Posterior cingulate gyrus (tissue), 11 donors: ENCODE data around the gene FSIP1.
A peak's percentile ranks its signal among the peaks of the same experiment; 100 is the strongest.
"Not testable (repeated sequence)": the region's sequence is repeated elsewhere in the genome, so short reads cannot be mapped to it uniquely, and the experiment has no call there.

Source experiments
- DNase-seq, 10 donors: peaks; one replicate each; pipeline versions ENCODE4 v3.0.0 to v3.0.0-alpha.2; 2020 to 2021; ENCODE audit warnings: mixed read lengths in 3 of 10
- intact Hi-C: fragments of 100-400 bp; cut with DNase I; formaldehyde crosslinking; loops from one replicate; pipeline ENCODE4 v1.15.1; 2023

The FSIP1 gene

GRCh38 chr15:39782441-39783138 is at the start of gene FSIP1:
TSS of gene FSIP1 (minus strand) at chr15:39782841. CDS start at chr15:39776524, 6,317 bp downstream.
- peak; percentile 90 to 99 (median 94) for DNase-seq
- intact Hi-C loops, result loop anchor here (2.0 to 10.0 kb wide), 4 partner anchors 150 to 492 kb away; partner anchors contain the start of genes BMF and EIF2AK4

GRCh38 chr15:39830166-39830565 is 47.5 kb upstream of the FSIP1 start:
- intact Hi-C loops, result no loop called here
- DNase-seq, result no peak

- intact Hi-C loops, result no loop called here
- peak in 8 of 10 donors; percentile 20 to 83 (median 36) for DNase-seq
These were observed 45.8 kb upstream of the FSIP1 start for GRCh38 chr15:39828374-39828931.

- DNase-seq, result no peak
- intact Hi-C loops, result no loop called here
These were observed 44.3 kb upstream of the FSIP1 start for GRCh38 chr15:39826975-39827374.

GRCh38 chr15:39823634-39824033 is 41.0 kb upstream of the FSIP1 start:
- no peak for DNase-seq
- intact Hi-C loops, result no loop called here

GRCh38 chr15:39820050-39820602 is 37.5 kb upstream of the FSIP1 start:
- no peak for DNase-seq
- intact Hi-C loops, result no loop called here

- intact Hi-C loops, result no loop called here
- DNase-seq, result no peak
These were observed 36.9 kb upstream of the FSIP1 start for GRCh38 chr15:39819533-39819932.

- intact Hi-C loops, result no loop called here
- no peak for DNase-seq
These were observed 35.3 kb upstream of the FSIP1 start for GRCh38 chr15:39817892-39818291.

- intact Hi-C loops, result no loop called here
- DNase-seq, result no peak
These were observed 31.8 kb upstream of the FSIP1 start for GRCh38 chr15:39814489-39814888.

GRCh38 chr15:39812651-39813050 is 30.0 kb upstream of the FSIP1 start:
- DNase-seq, intact Hi-C loops: not testable (repeated sequence)

- intact Hi-C loops, result no loop called here
- DNase-seq, result no peak
These were observed 26.3 kb upstream of the FSIP1 start for GRCh38 chr15:39808909-39809308.

- no peak for DNase-seq
- intact Hi-C loops, result no loop called here
These were observed 25.1 kb upstream of the FSIP1 start for GRCh38 chr15:39807791-39808190.

GRCh38 chr15:39804026-39804425 is 21.4 kb upstream of the FSIP1 start:
- no peak for DNase-seq
- intact Hi-C loops, result no loop called here

- no peak for DNase-seq
- intact Hi-C loops, result no loop called here
These were observed 20.4 kb upstream of the FSIP1 start for GRCh38 chr15:39803016-39803415.

- intact Hi-C loops, result no loop called here
- peak in 3 of 10 donors; percentile 27 to 79 (median 69) for DNase-seq
These were observed 19.1 kb upstream of the FSIP1 start for GRCh38 chr15:39801641-39802309.

GRCh38 chr15:39799552-39800011 is 16.9 kb upstream of the FSIP1 start:
- peak in 1 of 10 donors; percentile 70 for DNase-seq
- intact Hi-C loops, result no loop called here

GRCh38 chr15:39798382-39798781 is 15.7 kb upstream of the FSIP1 start:
- intact Hi-C loops, result no loop called here

GRCh38 chr15:39797407-39797806 is 14.8 kb upstream of the FSIP1 start:
- peak in 1 of 10 donors; percentile 80 for DNase-seq
- intact Hi-C loops, result no loop called here

More at GRCh38 chr15:39798382-39798781, 15.7 kb upstream of the FSIP1 start:
- DNase-seq, result no peak

- intact Hi-C loops, result no loop called here
- DNase-seq, result no peak
These were observed 14.0 kb upstream of the FSIP1 start for GRCh38 chr15:39796601-39797000.

GRCh38 chr15:39795486-39795885 is 12.8 kb upstream of the FSIP1 start:
- intact Hi-C loops, result no loop called here
- no peak for DNase-seq

GRCh38 chr15:39794954-39795353 is 12.3 kb upstream of the FSIP1 start:
- no peak for DNase-seq
- intact Hi-C loops, result no loop called here
